ENCODE data around the gene PDK2.

Gene PDK2

DNA sequence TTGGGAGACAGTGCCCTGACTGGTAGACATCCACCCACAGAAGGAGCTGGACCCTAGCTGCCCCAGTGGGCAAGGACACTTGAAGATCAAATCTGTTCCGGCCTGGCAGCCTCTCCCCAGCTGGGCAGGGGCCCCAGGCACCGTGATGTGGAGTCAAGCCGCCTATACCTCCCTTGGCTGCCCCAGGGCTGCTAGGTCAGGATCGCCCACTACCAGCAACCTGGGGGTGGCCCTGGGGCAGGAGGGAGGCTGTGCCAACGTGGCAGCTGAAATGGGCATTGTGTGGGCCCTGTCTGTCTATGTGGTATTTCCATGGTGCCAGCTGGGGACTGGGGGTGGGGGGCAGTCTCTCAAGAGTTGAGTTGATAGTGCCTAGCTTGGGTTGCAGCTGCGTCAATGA, 941 bp downstream of the PDK2 start:
- no peak for DNase-seq (ENCODE audit: insufficient read length)
- TF ChIP-seq POLR2A (IDR thresholded peaks at IDR 0.05; ENCODE audit: low read depth, low read length) (no peak), TAF1 (IDR thresholded peaks at IDR 0.05; ENCODE audit: borderline replicate concordance, low read depth, low read length) (no peak), POLR2AphosphoS5 (IDR thresholded peaks at IDR 0.05; ENCODE audit: low read depth, low read length) (no peak)

DNA sequence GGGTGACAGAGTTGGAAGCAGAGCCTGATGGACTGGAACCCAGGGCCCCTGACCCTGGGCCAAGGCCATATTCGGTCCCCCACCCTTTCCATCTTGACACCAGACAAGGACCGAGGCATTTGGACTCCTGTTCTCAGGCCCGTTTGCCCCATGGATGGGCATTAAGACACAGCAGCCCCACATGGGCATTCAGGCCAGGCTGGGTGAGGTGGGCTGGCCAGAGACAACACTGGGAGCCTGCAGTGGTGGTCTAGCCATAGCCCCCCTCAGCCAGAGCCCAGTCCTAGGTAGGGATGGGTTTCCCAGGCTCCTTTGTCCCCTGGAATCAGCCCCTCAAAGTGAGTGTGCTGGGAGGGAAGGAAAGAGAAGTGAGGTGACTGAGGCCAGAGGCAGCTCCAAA, 1.6 kb downstream of the PDK2 start:
- TF ChIP-seq POLR2AphosphoS5 (IDR thresholded peaks at IDR 0.05; ENCODE audit: low read depth, low read length) (no peak), TAF1 (IDR thresholded peaks at IDR 0.05; ENCODE audit: borderline replicate concordance, low read depth, low read length) (no peak), POLR2A (IDR thresholded peaks at IDR 0.05; ENCODE audit: low read depth, low read length) (no peak)
- no peak for FAIRE-seq
- no peak for DNase-seq (ENCODE audit: insufficient read length)

More for the DNA sequence above, 941 bp downstream of the PDK2 start:
- FAIRE-seq, result no peak

DNA sequence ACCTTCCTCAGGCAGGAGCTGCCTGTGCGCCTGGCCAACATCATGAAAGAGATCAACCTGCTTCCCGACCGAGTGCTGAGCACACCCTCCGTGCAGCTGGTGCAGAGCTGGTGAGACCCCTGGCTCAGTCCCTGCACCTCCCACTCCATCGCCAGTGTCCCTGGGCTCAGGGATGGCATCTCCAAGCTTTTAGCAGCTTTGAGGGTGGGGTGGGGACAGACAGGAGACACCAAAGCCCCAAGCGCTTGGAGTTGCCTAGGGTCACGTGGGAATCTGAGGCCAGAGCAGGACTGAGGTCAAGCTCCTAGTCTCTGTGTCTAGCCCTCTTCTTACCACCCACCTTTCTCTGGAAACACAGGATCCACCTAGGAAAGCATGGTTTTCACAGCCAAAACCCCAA, 2.3 kb downstream of the PDK2 start:
- FAIRE-seq, result no peak
- DNase-seq (ENCODE audit: insufficient read length), result no peak
- TF ChIP-seq TAF1 (IDR thresholded peaks at IDR 0.05; ENCODE audit: borderline replicate concordance, low read depth, low read length) (no peak), POLR2AphosphoS5 (IDR thresholded peaks at IDR 0.05; ENCODE audit: low read depth, low read length) (no peak), POLR2A (IDR thresholded peaks at IDR 0.05; ENCODE audit: low read depth, low read length) (no peak)

DNA sequence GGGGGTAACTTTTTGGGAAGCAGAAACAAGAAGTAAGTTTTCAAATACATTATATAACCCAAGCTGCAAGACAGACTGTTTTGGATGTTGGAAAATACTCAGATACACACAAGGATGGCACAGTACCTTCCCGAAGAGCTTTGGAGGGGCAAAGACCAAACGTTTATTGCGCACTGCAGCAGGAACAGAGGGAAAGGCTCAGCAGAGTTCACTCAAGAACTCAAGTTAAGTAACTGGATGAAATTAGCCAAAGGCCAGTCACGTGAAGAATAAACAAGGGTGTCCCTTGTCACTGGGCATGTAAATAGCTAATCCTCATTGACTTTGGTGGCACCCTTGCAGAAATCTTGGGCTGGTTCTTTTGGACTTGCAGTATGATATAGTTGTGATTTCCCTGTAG, 2.8 kb downstream of the PDK2 start:
- TF ChIP-seq POLR2AphosphoS5 (IDR thresholded peaks at IDR 0.05; ENCODE audit: low read depth, low read length) (no peak), POLR2A (IDR thresholded peaks at IDR 0.05; ENCODE audit: low read depth, low read length) (no peak)
- DNase-seq (ENCODE audit: insufficient read length) (no peak), FAIRE-seq (no peak)

DNA sequence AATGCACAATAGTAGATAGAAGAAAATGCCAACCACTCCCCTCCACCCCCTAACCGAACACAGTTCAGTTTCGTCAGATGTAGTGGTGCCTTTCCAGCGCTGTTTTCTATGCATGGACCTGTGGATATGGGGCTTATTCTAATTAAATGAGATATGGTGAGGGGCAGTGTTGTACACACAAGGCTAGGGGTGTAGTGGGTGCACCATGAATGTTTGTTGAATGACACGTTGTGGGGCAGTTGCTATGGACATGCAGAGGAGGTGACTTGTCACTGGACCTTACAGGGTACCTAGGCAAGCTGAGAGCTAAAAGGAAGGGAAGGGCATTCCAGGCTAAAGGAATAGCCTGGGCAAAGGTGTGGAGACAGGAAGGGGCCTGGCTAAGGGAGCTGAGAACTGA, 3.4 kb downstream of the PDK2 start:
- no peak for TF ChIP-seq POLR2AphosphoS5 (IDR thresholded peaks at IDR 0.05; ENCODE audit: low read depth, low read length)
- no peak for TF ChIP-seq POLR2A (IDR thresholded peaks at IDR 0.05; ENCODE audit: low read depth, low read length)
- DNase-seq (ENCODE audit: insufficient read length), result no peak
- no peak for FAIRE-seq

DNA sequence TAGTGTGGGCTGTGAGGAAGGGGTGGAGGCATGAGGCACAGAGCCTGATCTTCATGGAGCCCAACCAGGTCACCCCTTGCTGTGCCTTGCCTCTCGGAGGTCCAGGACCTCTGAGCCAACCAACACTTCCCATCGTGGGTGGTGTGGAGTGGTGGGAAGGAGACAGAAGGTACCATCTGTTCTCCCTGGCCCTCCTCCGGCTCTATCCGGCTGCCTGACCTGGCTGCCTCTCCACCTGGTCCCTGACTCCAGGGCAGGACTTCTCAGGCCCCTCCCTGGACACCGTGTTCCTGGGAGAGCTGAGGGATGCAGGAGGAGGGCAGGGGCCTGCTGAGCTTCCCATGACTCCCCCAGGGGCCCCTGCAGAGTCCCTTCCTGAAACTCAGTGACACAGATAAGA, 3.9 kb downstream of the PDK2 start:
- DNase-seq (ENCODE audit: insufficient read length) (no peak), FAIRE-seq (no peak)
- TF ChIP-seq TAF1 (IDR thresholded peaks at IDR 0.05; ENCODE audit: borderline replicate concordance, low read depth, low read length) (no peak), POLR2A (IDR thresholded peaks at IDR 0.05; ENCODE audit: low read depth, low read length) (no peak), POLR2AphosphoS5 (IDR thresholded peaks at IDR 0.05; ENCODE audit: low read depth, low read length) (no peak)

DNA sequence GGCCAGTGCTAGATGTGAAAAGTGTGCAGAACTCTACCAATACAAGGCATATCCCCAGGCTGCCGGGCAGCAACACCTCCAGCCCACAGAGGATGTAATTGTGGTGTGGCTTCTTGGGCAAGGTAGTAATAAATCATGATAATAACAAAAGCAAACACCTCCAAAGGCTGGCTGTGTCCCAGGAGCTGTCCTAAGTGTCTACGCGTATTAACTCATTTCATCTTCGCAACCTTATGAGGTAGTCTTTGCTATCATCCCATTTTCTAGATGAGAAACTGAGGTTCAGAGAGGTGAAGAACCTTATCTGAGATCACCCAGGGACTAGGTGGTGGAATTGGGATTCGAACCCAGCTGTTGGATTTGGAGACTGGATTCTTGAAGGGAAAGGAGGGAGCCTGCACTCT, 5.3 kb downstream of the PDK2 start:
- no peak for FAIRE-seq
- TF ChIP-seq POLR2A (IDR thresholded peaks at IDR 0.05; ENCODE audit: low read depth, low read length) (no peak), TAF1 (IDR thresholded peaks at IDR 0.05; ENCODE audit: borderline replicate concordance, low read depth, low read length) (no peak), POLR2AphosphoS5 (IDR thresholded peaks at IDR 0.05; ENCODE audit: low read depth, low read length) (no peak)

DNA sequence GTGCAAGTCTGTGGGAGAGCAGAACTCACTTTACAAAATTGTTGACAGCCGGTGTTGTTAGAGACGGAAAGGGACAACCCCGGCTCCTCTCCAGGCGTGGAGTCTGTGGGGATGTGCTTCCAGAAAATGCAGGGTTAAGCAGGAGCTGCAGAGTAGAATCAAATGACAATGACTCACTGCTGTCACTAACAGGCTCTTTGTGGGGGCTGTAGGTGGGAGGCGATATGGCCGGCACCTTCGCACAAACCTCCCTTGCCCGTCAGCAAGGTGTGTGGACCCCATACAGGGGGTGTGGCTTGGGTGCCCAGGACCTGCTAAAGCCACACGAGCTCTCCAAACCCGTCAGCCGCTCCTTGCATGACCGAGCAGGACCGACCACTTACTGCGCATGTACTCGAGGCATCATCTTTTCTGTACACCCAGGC, 5.8 kb downstream of the PDK2 start:
- FAIRE-seq (no peak), DNase-seq (ENCODE audit: insufficient read length) (no peak)
- no peak for TF ChIP-seq TAF1 (IDR thresholded peaks at IDR 0.05; ENCODE audit: borderline replicate concordance, low read depth, low read length)
- TF ChIP-seq POLR2AphosphoS5 (IDR thresholded peaks at IDR 0.05; ENCODE audit: low read depth, low read length), result no peak
- no peak for TF ChIP-seq POLR2A (IDR thresholded peaks at IDR 0.05; ENCODE audit: low read depth, low read length)

More for the DNA sequence above, 5.3 kb downstream of the PDK2 start:
- no peak for DNase-seq (ENCODE audit: insufficient read length)

DNA sequence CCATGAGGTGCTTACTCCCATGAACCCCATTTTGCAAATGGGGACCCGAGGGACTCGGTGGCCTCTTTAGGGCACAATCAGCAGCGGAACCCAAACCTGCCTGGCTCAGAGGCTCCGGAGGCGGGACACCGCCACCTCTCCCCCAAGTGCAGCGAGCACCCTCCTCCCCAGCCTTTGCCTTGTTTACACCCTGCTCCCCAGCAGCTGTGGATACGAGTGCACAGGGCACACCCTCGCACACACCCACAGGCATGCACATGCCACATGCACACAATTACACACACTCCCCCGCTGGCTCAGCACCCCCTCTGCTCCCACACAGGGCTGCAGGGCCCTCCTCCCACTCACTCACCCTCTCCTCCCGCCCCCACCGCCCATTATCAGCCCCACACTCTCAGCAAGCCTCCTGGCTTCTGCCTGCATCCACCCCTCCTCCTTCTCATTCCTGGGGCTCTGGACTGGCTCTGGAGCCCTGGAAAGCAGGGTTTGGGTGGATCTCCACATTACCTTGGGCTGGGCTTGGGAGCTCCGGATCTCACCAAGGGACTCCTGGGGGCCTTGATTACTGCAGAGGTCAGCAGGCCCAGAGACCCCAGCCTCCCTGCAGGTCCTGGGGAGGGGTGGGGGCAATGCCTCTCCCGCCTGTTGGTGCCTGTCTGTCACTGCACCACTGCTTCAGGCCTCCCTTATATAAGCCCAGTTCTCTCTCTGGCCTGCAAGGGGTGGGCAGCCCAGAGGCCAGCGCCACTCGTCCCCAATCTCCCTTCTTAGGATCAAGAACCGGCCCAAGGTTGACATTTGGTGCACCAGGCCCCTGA, 6.4 kb downstream of the PDK2 start:
- DNase-seq (ENCODE audit: insufficient read length), result no peak
- no peak for FAIRE-seq
- no peak for TF ChIP-seq POLR2AphosphoS5 (IDR thresholded peaks at IDR 0.05; ENCODE audit: low read depth, low read length)
- no peak for TF ChIP-seq TAF1 (IDR thresholded peaks at IDR 0.05; ENCODE audit: borderline replicate concordance, low read depth, low read length)
- TF ChIP-seq POLR2A (IDR thresholded peaks at IDR 0.05; ENCODE audit: low read depth, low read length), result no peak

DNA sequence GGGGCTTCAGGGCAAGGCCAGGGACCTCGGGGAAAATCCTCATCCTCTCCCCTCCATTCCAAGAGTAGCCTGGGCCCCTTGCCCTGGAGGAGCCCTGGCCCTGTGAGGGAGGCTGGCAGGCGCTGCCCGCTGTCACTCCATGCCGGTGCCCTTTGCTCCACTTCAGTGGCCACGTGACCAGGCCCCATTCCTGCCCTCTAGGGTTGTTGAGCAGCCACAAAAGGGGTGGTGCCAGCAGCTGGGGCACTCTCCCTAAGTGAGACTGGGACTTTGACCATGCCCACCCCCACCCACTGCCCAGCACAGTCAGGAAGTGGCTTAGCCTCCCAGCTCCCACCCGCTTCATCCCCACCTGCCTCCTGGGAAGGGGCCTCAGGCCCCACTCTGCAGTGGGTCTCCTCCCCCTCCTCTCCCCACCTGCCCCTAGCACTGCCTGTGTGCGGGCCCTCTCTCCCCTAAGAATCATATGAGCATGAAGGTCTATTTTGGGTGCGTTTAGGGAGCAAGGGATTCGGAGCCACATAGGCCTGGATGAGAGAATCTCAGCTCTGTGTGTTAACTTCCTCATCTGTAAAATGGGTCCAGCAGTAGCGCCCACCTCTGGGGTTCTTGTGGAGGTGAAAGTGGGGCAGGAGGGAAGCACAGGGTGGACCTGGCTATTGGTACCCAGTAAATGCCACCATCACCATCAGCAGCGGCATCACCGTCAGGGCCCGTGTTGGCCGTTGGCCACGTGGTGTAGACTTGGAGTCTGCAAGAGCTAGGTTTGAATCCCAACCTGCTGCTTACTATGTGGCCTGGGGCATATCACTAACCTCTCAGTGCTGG, 7.2 kb downstream of the PDK2 start:
- DNase-seq (ENCODE audit: insufficient read length) (no peak), FAIRE-seq (no peak)

DNA sequence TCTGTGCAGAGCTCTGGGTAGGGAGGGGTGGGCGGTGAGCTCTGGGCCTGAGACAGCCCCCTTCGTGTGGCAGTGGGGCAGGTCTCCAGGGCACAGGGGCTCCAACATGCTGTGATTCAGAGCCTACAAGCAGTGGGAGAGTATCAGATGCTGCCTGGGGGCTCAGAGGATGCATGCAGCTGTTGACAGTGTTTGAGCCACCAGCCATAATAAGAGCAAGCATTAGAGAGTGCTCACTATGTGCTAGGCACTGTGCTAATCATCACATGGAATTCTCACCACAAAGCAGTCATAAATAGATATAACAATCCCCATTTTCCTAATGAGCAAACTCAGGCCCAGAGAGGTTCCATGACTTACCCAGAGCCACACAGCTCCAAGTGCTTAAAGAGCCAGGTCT, 8.1 kb downstream of the PDK2 start:
- no peak for FAIRE-seq
- DNase-seq (ENCODE audit: insufficient read length), result no peak
- TF ChIP-seq POLR2AphosphoS5 (IDR thresholded peaks at IDR 0.05; ENCODE audit: low read depth, low read length) (no peak), TAF1 (IDR thresholded peaks at IDR 0.05; ENCODE audit: borderline replicate concordance, low read depth, low read length) (no peak), POLR2A (IDR thresholded peaks at IDR 0.05; ENCODE audit: low read depth, low read length) (no peak)

More for the DNA sequence above, 7.2 kb downstream of the PDK2 start:
- TF ChIP-seq POLR2AphosphoS5 (IDR thresholded peaks at IDR 0.05; ENCODE audit: low read depth, low read length) (no peak), TAF1 (IDR thresholded peaks at IDR 0.05; ENCODE audit: borderline replicate concordance, low read depth, low read length) (no peak), POLR2A (IDR thresholded peaks at IDR 0.05; ENCODE audit: low read depth, low read length) (no peak)

DNA sequence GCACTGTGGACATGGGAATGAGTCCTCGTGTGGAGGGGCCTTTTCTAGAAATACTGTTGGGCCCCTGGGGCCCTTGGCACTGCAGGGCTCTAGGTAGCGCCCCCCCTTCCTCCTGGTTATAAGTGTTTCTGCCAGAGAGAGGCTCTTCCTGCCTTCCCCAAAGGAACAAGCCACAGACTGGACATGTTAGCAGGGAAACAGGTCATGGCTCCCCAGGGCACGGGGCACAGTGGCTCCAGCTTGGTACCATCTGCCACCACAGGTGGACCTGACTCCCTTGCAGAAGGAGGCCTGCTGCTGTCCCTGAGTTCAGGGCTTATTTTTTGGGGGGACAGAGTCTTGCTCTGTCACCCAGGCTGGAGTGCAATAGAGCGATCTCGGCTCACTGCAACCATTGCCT, 8.8 kb downstream of the PDK2 start:
- no peak for DNase-seq (ENCODE audit: insufficient read length)
- TF ChIP-seq POLR2A (IDR thresholded peaks at IDR 0.05; ENCODE audit: low read depth, low read length), result no peak
- no peak for TF ChIP-seq POLR2AphosphoS5 (IDR thresholded peaks at IDR 0.05; ENCODE audit: low read depth, low read length)
- TF ChIP-seq TAF1 (IDR thresholded peaks at IDR 0.05; ENCODE audit: borderline replicate concordance, low read depth, low read length), result no peak
- FAIRE-seq, result no peak
